PC-9 (cell line): ENCODE results near the gene MR1. TPM values are rescaled to one million over a fixed set of nuclear protein-coding genes. Genes with fewer than 3 reads are reported as not detected.

Source experiments
- BruUV-seq: library from RNA; stranded (reverse); fragments of 400-500 nt; replicated peaks from 2 replicates; lab custom pipeline; 2021; lab: Mats Ljungman, UMichigan
- CTCF ChIA-PET: fragments of 300-600 bp; sonication (Branson Sonifier 250); formaldehyde crosslinking; loops from one replicate; lab custom pipeline; 2022; ENCODE audit warnings: antibody characterized with exemption; lab: Charles Lee
- POLR2A ChIA-PET: fragments of 300-600 bp; sonication (Branson Sonifier 250); formaldehyde crosslinking; loops from one replicate; lab custom pipeline; 2022; ENCODE audit warnings: antibody characterized with exemption; ENCODE audit not compliant: unreplicated experiment; lab: Charles Lee
- DNase-seq, 2 experiments: peaks; one replicate each; pipeline versions ENCODE4 v3.0.0 to v3.0.0-alpha.2; 2015 to 2022; ENCODE audit warnings: mixed read lengths in 1 of 2
- H2AFZ ChIP-seq: fragments of 200-600 bp; sonication (generic); 2 replicates; pipeline ENCODE4 v1.8.1; 2017; ENCODE audit warnings: antibody characterized with exemption
- H3F3A ChIP-seq: fragments of 200-600 bp; sonication (generic); 2 replicates; pipeline ENCODE4 v1.8.1; 2017; ENCODE audit warnings: antibody characterized with exemption, mild to moderate bottlenecking, low read depth; ENCODE audit not compliant: insufficient read depth
- H3K27ac ChIP-seq: fragments of 200-600 bp; sonication (generic); 2 replicates; pipeline ENCODE4 v1.6.1; 2016; ENCODE audit warnings: mixed run types
- H3K27me3 ChIP-seq: fragments of 200-600 bp; sonication (generic); 2 replicates; pipeline ENCODE4 v1.6.1; 2016; ENCODE audit warnings: low read depth, mixed run types; ENCODE audit not compliant: insufficient read depth
- H3K36me3 ChIP-seq: fragments of 200-600 bp; sonication (generic); 2 replicates; pipeline ENCODE4 v1.6.1; 2016; ENCODE audit warnings: low read depth, mixed run types
- H3K4me1 ChIP-seq: fragments of 200-600 bp; sonication (generic); replicated peaks from 2 replicates; pipeline ENCODE4 v1.6.1; 2016; ENCODE audit warnings: mixed run types; ENCODE audit not compliant: insufficient read depth
- H3K4me2 ChIP-seq: fragments of 200-600 bp; sonication (generic); 2 replicates; pipeline ENCODE4 v1.6.1; 2017; ENCODE audit warnings: mixed run types
- H3K4me3 ChIP-seq: fragments of 200-600 bp; sonication (generic); 2 replicates; pipeline ENCODE4 v1.6.1; 2016; ENCODE audit warnings: mixed run types
- H3K79me2 ChIP-seq: fragments of 200-600 bp; sonication (generic); 2 replicates; pipeline ENCODE4 v1.6.1; 2017; ENCODE audit warnings: low read depth, mixed run types
- H3K9me2 ChIP-seq: fragments of 200-600 bp; sonication (generic); 2 replicates; pipeline ENCODE4 v1.8.1; 2017; ENCODE audit warnings: mild to moderate bottlenecking; ENCODE audit not compliant: insufficient read depth
- H3K9me3 ChIP-seq: fragments of 200-600 bp; sonication (generic); 2 replicates; pipeline ENCODE4 v1.8.1; 2016; ENCODE audit warnings: low read depth; ENCODE audit not compliant: insufficient read depth
- H4K20me1 ChIP-seq: fragments of 200-600 bp; sonication (generic); 2 replicates; pipeline ENCODE4 v1.8.1; 2017; ENCODE audit not compliant: insufficient read depth
- CTCF ChIP-seq: fragments of 200-600 bp; sonication (generic); conservative IDR thresholded peaks from 2 replicates; pipeline ENCODE4 v1.6.1; 2017; ENCODE audit warnings: mixed run types, antibody characterized with exemption, mild to moderate bottlenecking, moderate library complexity
- EZH2 ChIP-seq: fragments of 200-600 bp; sonication (generic); IDR thresholded peaks from 2 replicates; pipeline ENCODE4 v1.8.0; 2017; ENCODE audit warnings: antibody characterized with exemption, low read depth
- intact Hi-C: fragments of 100-400 bp; cut with micrococcal nuclease; formaldehyde crosslinking; loops from one replicate; pipeline ENCODE4 v1.10.0; 2022; ENCODE audit not compliant: unreplicated experiment
- total RNA-seq: library from RNA; stranded (reverse); gene quantifications from 2 replicates; pipeline ENCODE4 v1.2.3, GENCODE V29; 2021

The MR1 gene
- total RNA-seq, 1 experiment from 2014 or later: 15.5 TPM

- Histone ChIP-seq H3K27ac (no peak overlapping the region), H2AFZ (no peak overlapping the region), H3K4me3 (no peak overlapping the region), H3K4me2 (no peak overlapping the region), H3K9me2 (no peaks in the 10 kb centered on the region), H3K9me3 (no peaks in the 10 kb centered on the region), H3K4me1 (peaks cover 67% of the 10 kb centered on the region), H3K79me2 (peaks cover 42% of the 10 kb centered on the region), H3F3A (peaks cover 92% of the 10 kb centered on the region), H4K20me1 (peaks cover 28% of the 10 kb centered on the region), H3K36me3 (peaks cover 26% of the 10 kb centered on the region), H3K27me3 (no peaks in the 10 kb centered on the region)
- no peak for TF ChIP-seq CTCF
- TF ChIP-seq EZH2: no peak
- peak in 1 of 2 experiments; percentile 34 for DNase-seq
- ChIA-PET CTCF (interaction anchor here (0.6 kb wide), 1 partner anchor 16 kb away, joined by 3 read pairs; no protein-coding TSS in a partner anchor), POLR2A (interaction anchor here (0.6 to 0.8 kb wide), 2 partner anchors 62 to 86 kb away, joined by 5 to 16 read pairs; no protein-coding TSS in a partner anchor)
- intact Hi-C loops: no loop called here
- BruUV-seq: no TSS peak
Observed at GRCh38 chr1:181097242-181097641, 63.5 kb downstream of the MR1 start.

GRCh38 chr1:181099152-181100014 is 65.6 kb downstream of the MR1 start:
- ChIA-PET CTCF (no interaction called here), POLR2A (interaction anchor here (0.6 to 1.1 kb wide), 2 partner anchors 34 to 36 kb away, joined by 3 to 4 read pairs; no protein-coding TSS in a partner anchor)
- peak in 1 of 2 experiments; percentile 11 for DNase-seq

More at GRCh38 chr1:181099152-181100014, 65.6 kb downstream of the MR1 start:
- H3K9me2 ChIP-seq: no peaks in the 10 kb centered on the region
- peaks cover 7% of the 10 kb centered on the region; the same call in 1 of the 2 replicates for H4K20me1 ChIP-seq
- intact Hi-C loops: loop anchor here (1.0 kb wide), 1 partner anchor 20 kb away; no protein-coding TSS in a partner anchor
- H3K9me3 ChIP-seq: no peaks in the 10 kb centered on the region
- no TSS peak for BruUV-seq
- H3K27me3 ChIP-seq: no peaks in the 10 kb centered on the region
- peaks cover 7% of the 10 kb centered on the region for H3K36me3 ChIP-seq
- H3K4me3 ChIP-seq: no peak overlapping the region
- peaks cover 82% of the 10 kb centered on the region for H3F3A ChIP-seq
- H3K27ac ChIP-seq: peak overlapping the region; percentile 96
- TF ChIP-seq EZH2 (no peak), CTCF (no peak)
- H3K4me1 ChIP-seq: peaks cover 68% of the 10 kb centered on the region
- peaks cover 42% of the 10 kb centered on the region for H3K79me2 ChIP-seq
- peak overlapping the region; percentile 99 for H3K4me2 ChIP-seq
- H2AFZ ChIP-seq: no peak overlapping the region
